Measurements from ENCODE around the gene ITFG1.

ITFG1 gene

GRCh38 chr16:47506800-47507199 is 45.9 kb upstream of the ITFG1 start:
- POLR2A ChIA-PET, result no interaction called here
- H3K9me3 ChIP-seq (ENCODE audit: control insufficient read depth, insufficient read depth, low read depth, low read length), result no peaks in the 10 kb centered on the region
- CTCF ChIA-PET, result interaction anchor here (0.7 kb wide), 1 partner anchor 36 kb away, joined by 3 read pairs; no protein-coding TSS in a partner anchor
- H3K4me1 ChIP-seq (ENCODE audit: control insufficient read depth, insufficient read depth, low read length), result no peaks in the 10 kb centered on the region
- H3K36me3 ChIP-seq (ENCODE audit: control insufficient read depth in 2 of 2, insufficient read depth in 1 of 2, low read length in 2 of 2), result peaks cover 4 to 42% of the 10 kb centered on the region in 2 experiments
- H3K27ac ChIP-seq (ENCODE audit: extremely low read depth, low read depth, low read length), result no peak overlapping the region
- H3K4me3 ChIP-seq (ENCODE audit: low read depth, low read length), result no peak overlapping the region
- TF ChIP-seq ZNF398 (tag by site-specific recombination; IDR thresholded peaks at IDR 0.05) (no peak), PRDM1 (tag by site-specific recombination; IDR thresholded peaks at IDR 0.05) (no peak), EGR2 (tag by site-specific recombination; IDR thresholded peaks at IDR 0.05; ENCODE audit: low read depth) (no peak), ZBTB17 (tag by site-specific recombination; IDR thresholded peaks at IDR 0.05) (no peak), ZFP37 (tag by site-specific recombination; IDR thresholded peaks at IDR 0.05) (no peak), ZNF555 (tag by site-specific recombination; conservative IDR thresholded peaks at IDR 0.05) (no peak), ZNF169 (tag by site-specific recombination; IDR thresholded peaks at IDR 0.05) (no peak), INSM2 (tag by site-specific recombination; IDR thresholded peaks at IDR 0.05) (no peak), ZNF341 (tag by site-specific recombination; IDR thresholded peaks at IDR 0.05; ENCODE audit: low read depth) (no peak), ZNF621 (tag by site-specific recombination; IDR thresholded peaks at IDR 0.05) (no peak), ZNF777 (tag by site-specific recombination; IDR thresholded peaks at IDR 0.05; ENCODE audit: borderline replicate concordance) (no peak), ZSCAN16 (tag by site-specific recombination; IDR thresholded peaks at IDR 0.05) (no peak), BCL11B (tag by site-specific recombination; IDR thresholded peaks at IDR 0.05; ENCODE audit: low read depth) (no peak), SETDB1 (IDR thresholded peaks at IDR 0.05; ENCODE audit: insufficient read length, low read length) (no peak), ZNF184 (tag by site-specific recombination; IDR thresholded peaks at IDR 0.05) (no peak), ZBTB8A (tag by site-specific recombination; IDR thresholded peaks at IDR 0.05) (no peak)
- TF ChIP-seq, protein P1, sequence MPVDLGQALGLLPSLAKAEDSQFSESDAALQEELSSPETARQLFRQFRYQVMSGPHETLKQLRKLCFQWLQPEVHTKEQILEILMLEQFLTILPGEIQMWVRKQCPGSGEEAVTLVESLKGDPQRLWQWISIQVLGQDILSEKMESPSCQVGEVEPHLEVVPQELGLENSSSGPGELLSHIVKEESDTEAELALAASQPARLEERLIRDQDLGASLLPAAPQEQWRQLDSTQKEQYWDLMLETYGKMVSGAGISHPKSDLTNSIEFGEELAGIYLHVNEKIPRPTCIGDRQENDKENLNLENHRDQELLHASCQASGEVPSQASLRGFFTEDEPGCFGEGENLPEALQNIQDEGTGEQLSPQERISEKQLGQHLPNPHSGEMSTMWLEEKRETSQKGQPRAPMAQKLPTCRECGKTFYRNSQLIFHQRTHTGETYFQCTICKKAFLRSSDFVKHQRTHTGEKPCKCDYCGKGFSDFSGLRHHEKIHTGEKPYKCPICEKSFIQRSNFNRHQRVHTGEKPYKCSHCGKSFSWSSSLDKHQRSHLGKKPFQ (tag by site-specific recombination; IDR thresholded peaks at IDR 0.05), result no peak
- TF ChIP-seq, protein P2, sequence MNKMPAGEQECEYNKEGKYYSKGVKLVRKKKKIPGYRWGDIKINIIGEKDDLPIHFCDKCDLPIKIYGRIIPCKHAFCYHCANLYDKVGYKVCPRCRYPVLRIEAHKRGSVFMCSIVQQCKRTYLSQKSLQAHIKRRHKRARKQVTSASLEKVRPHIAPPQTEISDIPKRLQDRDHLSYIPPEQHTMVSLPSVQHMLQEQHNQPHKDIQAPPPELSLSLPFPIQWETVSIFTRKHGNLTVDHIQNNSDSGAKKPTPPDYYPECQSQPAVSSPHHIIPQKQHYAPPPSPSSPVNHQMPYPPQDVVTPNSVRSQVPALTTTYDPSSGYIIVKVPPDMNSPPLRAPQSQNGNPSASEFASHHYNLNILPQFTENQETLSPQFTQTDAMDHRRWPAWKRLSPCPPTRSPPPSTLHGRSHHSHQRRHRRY (tag by site-specific recombination; IDR thresholded peaks at IDR 0.05), result no peak
- TF ChIP-seq, protein P3, sequence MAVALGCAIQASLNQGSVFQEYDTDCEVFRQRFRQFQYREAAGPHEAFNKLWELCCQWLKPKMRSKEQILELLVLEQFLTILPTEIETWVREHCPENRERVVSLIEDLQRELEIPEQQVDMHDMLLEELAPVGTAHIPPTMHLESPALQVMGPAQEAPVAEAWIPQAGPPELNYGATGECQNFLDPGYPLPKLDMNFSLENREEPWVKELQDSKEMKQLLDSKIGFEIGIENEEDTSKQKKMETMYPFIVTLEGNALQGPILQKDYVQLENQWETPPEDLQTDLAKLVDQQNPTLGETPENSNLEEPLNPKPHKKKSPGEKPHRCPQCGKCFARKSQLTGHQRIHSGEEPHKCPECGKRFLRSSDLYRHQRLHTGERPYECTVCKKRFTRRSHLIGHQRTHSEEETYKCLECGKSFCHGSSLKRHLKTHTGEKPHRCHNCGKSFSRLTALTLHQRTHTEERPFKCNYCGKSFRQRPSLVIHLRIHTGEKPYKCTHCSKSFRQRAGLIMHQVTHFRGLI (tag by site-specific recombination; IDR thresholded peaks at IDR 0.05), result no peak

Data from HEK293 (cell line).